Stimulated activated CD8-positive, alpha-beta memory T cell treated with anti-CD3 and anti-CD28 coated beads, Interleukin-15, amount 100 ng/mL, for 48 hours (primary cell): Measurements from ENCODE around the gene RHBDL3.

Experiments
- DNase-seq, 2 donors: peaks; one replicate each; pipeline ENCODE4 v3.0.0-alpha.2; 2020; ENCODE audit warnings: low read depth in 2 of 2

The RHBDL3 gene

GRCh38 chr17:32266389-32267301 lies 1.0 kb downstream of the RHBDL3 start:
- peak in 1 of 2 donors; percentile 32 for DNase-seq

- no peak for DNase-seq
These were observed 2.1 kb downstream of the RHBDL3 start for GRCh38 chr17:32267690-32268205.

GRCh38 chr17:32268734-32269288 lies 3.2 kb downstream of the RHBDL3 start:
- DNase-seq = no peak

DNA sequence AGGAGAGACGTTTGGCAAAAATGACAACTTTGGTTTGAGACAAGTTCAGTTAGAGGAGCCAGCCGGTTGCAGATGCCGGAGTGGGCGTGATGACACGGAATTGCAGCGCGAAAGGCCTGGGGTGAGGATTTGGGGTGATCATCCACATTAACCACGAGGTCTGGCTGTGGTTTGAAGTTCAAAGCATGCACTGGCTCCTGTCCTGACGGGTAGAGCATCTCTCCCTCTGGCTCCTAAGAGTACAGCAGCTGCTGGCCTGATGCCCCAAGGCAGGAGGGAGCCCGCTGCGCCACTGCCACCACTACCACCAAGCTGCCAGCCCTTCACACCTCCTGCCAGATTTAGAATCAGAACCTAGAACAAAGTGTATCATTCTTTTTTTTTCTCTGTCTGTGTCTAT lies 3.7 kb downstream of the RHBDL3 start:
- DNase-seq = no peak

- DNase-seq = no peak
These were observed 6.2 kb downstream of the RHBDL3 start for GRCh38 chr17:32271844-32272243.

DNA sequence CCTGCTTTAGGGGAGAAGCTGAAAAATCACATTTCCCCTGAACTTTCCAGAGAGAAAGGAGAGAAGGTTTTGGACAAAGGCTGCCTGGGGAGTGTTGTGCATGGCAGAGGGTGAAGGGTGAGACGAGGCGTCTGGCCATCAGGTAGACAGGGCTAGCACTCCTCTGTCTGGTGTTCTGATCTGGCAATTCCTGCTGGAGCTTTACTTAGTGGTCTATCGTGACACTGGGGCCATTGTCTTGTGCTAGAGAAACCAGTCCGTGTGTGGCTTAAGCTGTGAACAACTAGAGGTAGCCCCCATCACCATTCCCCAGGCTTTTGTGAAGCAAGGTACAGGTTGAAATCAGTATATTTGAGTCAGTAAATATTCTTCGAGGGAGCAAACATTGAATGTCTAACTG lies 8.5 kb downstream of the RHBDL3 start:
- DNase-seq = no peak

DNA sequence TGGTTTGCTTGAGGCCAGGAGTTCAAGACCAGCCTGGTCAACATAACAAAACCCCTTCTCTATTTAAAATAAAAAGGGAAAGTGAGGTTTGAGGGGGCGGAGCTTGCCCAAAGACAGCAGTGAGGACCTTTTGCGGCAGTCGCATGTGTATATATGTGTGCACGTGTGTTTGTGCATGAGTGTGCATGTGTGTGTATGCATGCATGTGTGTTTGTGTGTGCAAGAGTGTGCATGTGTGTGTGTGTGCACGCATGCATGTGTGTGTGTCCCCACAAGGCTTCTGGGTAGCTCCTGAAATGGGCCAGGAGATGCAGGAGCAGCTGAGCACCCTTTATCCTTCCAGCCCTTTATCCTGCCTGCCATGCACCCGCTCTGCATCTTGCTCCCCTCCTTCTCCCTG lies 9.0 kb downstream of the RHBDL3 start:
- no peak for DNase-seq

- DNase-seq = no peak
These were observed 9.7 kb downstream of the RHBDL3 start for GRCh38 chr17:32275060-32276042.

DNA sequence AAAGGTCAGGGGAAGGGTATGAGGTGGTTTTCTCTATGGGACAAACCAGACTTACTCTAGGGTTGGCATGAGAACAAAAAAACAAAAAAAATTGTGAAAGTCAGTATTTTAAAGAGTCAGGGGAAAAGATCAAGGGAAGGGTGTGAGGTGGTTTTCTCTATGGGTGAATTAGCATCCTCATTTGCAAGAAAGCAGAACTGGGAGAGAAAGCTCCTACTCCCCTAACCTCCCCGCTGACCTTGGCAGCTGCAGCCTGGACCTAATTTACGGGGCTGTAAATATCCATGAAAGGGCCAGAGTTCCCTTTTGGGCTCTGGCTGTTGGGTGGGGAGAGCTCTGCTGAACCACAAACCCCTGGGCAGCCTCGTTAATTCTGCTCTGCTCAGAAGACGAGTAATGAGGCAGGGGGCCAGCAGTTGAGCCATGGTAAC lies 10.6 kb downstream of the RHBDL3 start:
- no peak for DNase-seq

DNA sequence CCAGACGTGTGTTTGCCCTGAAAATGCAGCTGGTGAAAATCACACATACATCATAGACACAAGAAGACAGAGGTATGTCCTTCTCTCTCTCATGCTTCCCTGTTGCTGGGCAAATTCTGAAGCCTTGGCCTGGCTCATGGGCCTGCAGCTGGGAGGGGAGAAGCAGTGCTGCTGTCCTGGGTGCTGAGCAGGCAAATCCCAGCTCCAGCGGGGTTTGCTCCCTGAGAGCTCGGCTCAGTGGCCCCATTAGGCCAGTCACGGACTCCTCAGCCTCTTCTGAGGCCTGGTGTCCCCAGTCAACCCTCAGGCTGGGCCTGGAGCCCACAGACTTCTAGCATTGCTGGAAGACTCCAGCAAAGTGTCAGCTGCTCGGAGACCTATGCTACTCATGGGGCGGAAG lies 11.7 kb downstream of the RHBDL3 start:
- no peak for DNase-seq

DNA sequence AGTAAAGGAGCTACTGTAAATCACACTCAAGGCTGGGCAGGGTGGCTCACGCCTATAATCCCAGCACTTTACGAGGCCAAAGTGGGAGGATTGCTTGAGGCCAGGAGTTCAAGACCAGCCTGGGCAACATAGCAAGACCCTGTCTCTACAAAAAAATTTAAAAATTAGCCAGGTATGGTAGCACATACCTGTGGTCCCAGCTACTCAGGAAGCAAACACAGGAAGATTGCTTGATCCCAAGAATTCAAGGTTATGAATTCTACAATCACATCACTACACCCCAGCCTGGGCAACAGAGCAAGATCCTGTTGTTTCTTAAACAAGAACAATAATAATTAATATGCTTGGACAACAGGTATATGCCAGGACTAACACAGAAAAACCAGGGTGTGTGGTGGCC lies 13.2 kb downstream of the RHBDL3 start:
- no peak for DNase-seq

DNA sequence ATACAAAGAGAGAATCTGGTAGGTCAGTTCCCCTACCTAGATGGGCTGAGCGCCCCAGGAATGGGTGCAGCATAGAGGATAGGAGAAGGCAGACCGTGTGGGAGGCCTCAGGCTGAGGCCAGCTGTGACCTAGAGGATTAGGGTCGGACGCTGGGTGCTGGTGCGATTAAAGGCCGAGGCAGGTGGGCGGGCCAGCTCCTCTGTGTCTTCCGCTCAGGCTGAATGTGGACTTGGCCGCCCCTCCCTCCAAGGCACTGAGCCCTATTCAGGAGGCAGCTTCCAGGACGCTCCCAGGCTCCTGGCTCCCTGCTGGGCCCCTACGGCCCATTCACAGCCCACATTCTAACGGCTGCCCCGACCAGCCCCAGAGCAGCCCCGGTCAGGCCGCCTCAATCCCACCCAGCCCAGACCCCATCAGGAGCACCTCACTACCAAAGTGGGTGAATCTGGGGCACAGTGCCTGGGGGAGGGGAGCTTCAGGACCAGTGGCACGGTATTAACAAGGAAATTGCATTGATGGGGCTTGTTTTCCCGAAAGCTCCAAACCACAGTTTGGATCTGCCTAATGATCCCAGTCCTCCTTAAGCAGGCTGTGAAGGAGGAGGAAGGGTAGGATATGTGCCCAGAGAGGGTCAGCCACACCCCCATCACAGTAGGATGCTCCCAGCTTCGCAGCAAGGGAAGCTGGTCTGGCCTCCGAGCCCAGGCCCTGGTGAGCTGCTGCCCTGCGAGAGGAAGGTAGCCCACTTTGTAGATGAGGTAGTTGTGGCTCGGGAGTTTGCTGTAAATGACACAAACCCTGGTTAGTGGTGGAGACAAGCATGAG lies 14.5 kb downstream of the RHBDL3 start:
- DNase-seq = no peak

GRCh38 chr17:32281011-32281451 lies 15.4 kb downstream of the RHBDL3 start:
- no peak for DNase-seq

GRCh38 chr17:32283745-32284201 lies 18.1 kb downstream of the RHBDL3 start:
- DNase-seq = no peak

DNA sequence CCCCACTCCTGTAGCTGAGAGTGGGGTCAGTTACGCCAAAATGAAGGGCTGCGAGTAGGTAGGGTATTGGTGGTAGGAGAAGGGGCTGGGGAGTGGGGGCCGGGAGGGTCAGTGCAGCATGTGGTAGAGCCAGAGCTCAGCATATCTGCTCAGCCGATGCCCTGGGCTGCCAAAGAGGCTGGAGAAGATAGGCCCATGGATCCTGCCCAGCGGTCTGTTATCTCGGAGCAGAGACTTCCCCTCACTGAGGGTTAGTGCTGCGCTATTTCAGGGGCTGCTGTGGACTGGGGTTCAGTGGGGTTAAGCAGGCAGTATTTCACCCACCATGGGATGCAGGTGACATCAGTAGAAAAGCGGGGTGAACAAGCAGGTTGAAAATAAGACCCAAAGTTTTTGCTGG lies 19.7 kb downstream of the RHBDL3 start:
- DNase-seq = no peak

- DNase-seq = no peak
These were observed 20.3 kb downstream of the RHBDL3 start for GRCh38 chr17:32285746-32286517.

- no peak for DNase-seq
These were observed 20.9 kb downstream of the RHBDL3 start for GRCh38 chr17:32286518-32286900.

- DNase-seq = no peak
These were observed 22.3 kb downstream of the RHBDL3 start for GRCh38 chr17:32287804-32288511.

GRCh38 chr17:32288615-32289014 lies 23.0 kb downstream of the RHBDL3 start:
- no peak for DNase-seq
